Measurements from ENCODE around the gene DDX60.
A peak's percentile ranks its signal among the peaks of the same experiment; 100 is the strongest.
"Not testable (repeated sequence)": the region's sequence is repeated elsewhere in the genome, so short reads cannot be mapped to it uniquely, and the experiment has no call there.

The DDX60 gene

GRCh38 chr4:168293386-168293975 is 25.1 kb downstream of the DDX60 start:
- no peak overlapping the region for H3K4me3 ChIP-seq (ENCODE audit: low read depth, low read length)
- TF ChIP-seq CTCF (IDR thresholded peaks at IDR 0.05; ENCODE audit: control insufficient read depth, extremely low read depth, insufficient read depth) = no peak
- DNase-seq (ENCODE audit: low read depth) = no peak

GRCh38 chr4:168291242-168291641 is 27.3 kb downstream of the DDX60 start:
- TF ChIP-seq CTCF (IDR thresholded peaks at IDR 0.05; ENCODE audit: control insufficient read depth, extremely low read depth, insufficient read depth) = no peak
- H3K4me3 ChIP-seq (ENCODE audit: low read depth, low read length) = no peak overlapping the region
- DNase-seq (ENCODE audit: low read depth) = no peak

GRCh38 chr4:168285850-168286249 is 32.7 kb downstream of the DDX60 start:
- not testable (repeated sequence) for H3K4me3 ChIP-seq (ENCODE audit: low read depth, low read length); DNase-seq (ENCODE audit: low read depth)

GRCh38 chr4:168279556-168279955 is 39.0 kb downstream of the DDX60 start:
- TF ChIP-seq CTCF (IDR thresholded peaks at IDR 0.05; ENCODE audit: control insufficient read depth, extremely low read depth, insufficient read depth) = no peak
- H3K4me3 ChIP-seq (ENCODE audit: low read depth, low read length) = no peak overlapping the region
- DNase-seq (ENCODE audit: low read depth) = no peak

GRCh38 chr4:168275836-168276235 is 42.7 kb downstream of the DDX60 start:
- DNase-seq (ENCODE audit: low read depth) = no peak
- no peak for TF ChIP-seq CTCF (IDR thresholded peaks at IDR 0.05; ENCODE audit: control insufficient read depth, extremely low read depth, insufficient read depth)

GRCh38 chr4:168274871-168275270 is 43.7 kb downstream of the DDX60 start:
- DNase-seq (ENCODE audit: low read depth) = peak; percentile 93
- TF ChIP-seq CTCF (IDR thresholded peaks at IDR 0.05; ENCODE audit: control insufficient read depth, extremely low read depth, insufficient read depth) = no peak

More at GRCh38 chr4:168275836-168276235, 42.7 kb downstream of the DDX60 start:
- no peak overlapping the region for H3K4me3 ChIP-seq (ENCODE audit: low read depth, low read length)

GRCh38 chr4:168273838-168274237 is 44.7 kb downstream of the DDX60 start:
- no peak for TF ChIP-seq CTCF (IDR thresholded peaks at IDR 0.05; ENCODE audit: control insufficient read depth, extremely low read depth, insufficient read depth)
- DNase-seq (ENCODE audit: low read depth) = no peak
- H3K4me3 ChIP-seq (ENCODE audit: low read depth, low read length) = no peak overlapping the region

More at GRCh38 chr4:168274871-168275270, 43.7 kb downstream of the DDX60 start:
- H3K4me3 ChIP-seq (ENCODE audit: low read depth, low read length) = no peak overlapping the region
